NT2/D1 (cell line): ENCODE data around the gene RNASEH1.

ENCODE experiments used
- DNase-seq: peaks from one replicate; pipeline ENCODE4 v3.0.0-alpha.2; 2011; ENCODE audit warnings: low read depth, low spot score
- H3K27me3 ChIP-seq: 2 replicates; pipeline ENCODE4 v1.6.0; 2011; ENCODE audit warnings: mild to moderate bottlenecking; ENCODE audit not compliant: insufficient read length, insufficient read depth
- H3K36me3 ChIP-seq: 2 replicates; pipeline ENCODE4 v1.6.1; 2011; ENCODE audit warnings: mild to moderate bottlenecking, low read length, mixed read lengths; ENCODE audit not compliant: insufficient read depth, insufficient read length
- H3K4me1 ChIP-seq: 2 replicates; pipeline ENCODE4 v1.5.1; 2011; ENCODE audit not compliant: insufficient read depth, insufficient read length
- H3K4me3 ChIP-seq: 2 replicates; pipeline ENCODE4 v1.5.1; 2011; ENCODE audit warnings: low read depth; ENCODE audit not compliant: insufficient read length
- H3K9ac ChIP-seq: 2 replicates; pipeline ENCODE4 v1.6.0; 2011; ENCODE audit warnings: low read depth; ENCODE audit not compliant: insufficient read length
- H3K9me3 ChIP-seq: 2 replicates; pipeline ENCODE4 v1.5.1; 2011; ENCODE audit warnings: mild to moderate bottlenecking, low read length; ENCODE audit not compliant: insufficient read depth
- SUZ12 ChIP-seq: IDR thresholded peaks from 2 replicates; pipeline ENCODE4 v1.6.1; 2011; ENCODE audit not compliant: insufficient read length, insufficient read depth; ENCODE audit errors: extremely low read depth
- YY1 ChIP-seq: IDR thresholded peaks from 2 replicates; pipeline ENCODE4 v1.6.1; 2011; ENCODE audit not compliant: insufficient read length, insufficient read depth
- ZNF274 ChIP-seq: IDR thresholded peaks from 2 replicates; pipeline ENCODE4 v1.6.1; 2011; ENCODE audit warnings: mild to moderate bottlenecking, low read depth, low read length

RNASEH1 gene

GRCh38 chr2:3596901-3597417 lies 38.8 kb upstream of the RNASEH1 start:
- peaks cover 3% of the 10 kb centered on the region for H3K4me1 ChIP-seq
- no peaks in the 10 kb centered on the region for H3K9me3 ChIP-seq
- no peak for TF ChIP-seq ZNF274
- no peaks in the 10 kb centered on the region for H3K36me3 ChIP-seq
- H3K9ac ChIP-seq, result no peak overlapping the region
- no peak for DNase-seq
- H3K4me3 ChIP-seq, result no peak overlapping the region
- H3K27me3 ChIP-seq, result no peaks in the 10 kb centered on the region

DNA sequence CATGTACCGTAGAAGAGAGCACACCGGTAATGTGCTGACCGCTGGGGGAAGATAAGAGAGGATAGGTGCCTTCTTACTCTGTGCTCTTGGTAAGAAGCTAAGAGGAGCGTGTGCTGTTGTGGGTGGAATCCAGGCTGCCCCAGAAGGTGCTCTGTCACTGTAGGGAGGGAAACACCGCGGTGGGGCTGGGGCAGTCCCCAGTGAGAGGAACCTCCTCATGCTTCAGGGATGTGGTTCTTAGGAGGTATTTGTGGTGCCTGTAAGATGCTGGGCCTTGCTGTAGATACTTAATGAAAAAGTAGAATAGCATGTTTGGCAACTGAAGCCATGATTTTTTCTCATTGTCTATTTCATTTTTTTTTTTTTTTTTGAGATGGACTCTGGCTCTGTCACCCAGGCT lies 37.9 kb upstream of the RNASEH1 start:
- Histone ChIP-seq H3K4me3 (no peak overlapping the region), H3K27me3 (no peaks in the 10 kb centered on the region), H3K9ac (no peak overlapping the region), H3K4me1 (peaks cover 3% of the 10 kb centered on the region), H3K36me3 (no peaks in the 10 kb centered on the region), H3K9me3 (no peaks in the 10 kb centered on the region)
- no peak for DNase-seq
- TF ChIP-seq YY1 (no peak), ZNF274 (no peak), SUZ12 (no peak)

GRCh38 chr2:3595404-3595803 lies 37.3 kb upstream of the RNASEH1 start:
- DNase-seq, result no peak
- peaks cover 3% of the 10 kb centered on the region for H3K4me1 ChIP-seq
- H3K4me3 ChIP-seq, result no peak overlapping the region
- no peaks in the 10 kb centered on the region for H3K36me3 ChIP-seq
- no peaks in the 10 kb centered on the region for H3K9me3 ChIP-seq
- H3K27me3 ChIP-seq, result no peaks in the 10 kb centered on the region
- H3K9ac ChIP-seq, result no peak overlapping the region
- TF ChIP-seq YY1, result no peak
- no peak for TF ChIP-seq ZNF274
- no peak for TF ChIP-seq SUZ12

DNA sequence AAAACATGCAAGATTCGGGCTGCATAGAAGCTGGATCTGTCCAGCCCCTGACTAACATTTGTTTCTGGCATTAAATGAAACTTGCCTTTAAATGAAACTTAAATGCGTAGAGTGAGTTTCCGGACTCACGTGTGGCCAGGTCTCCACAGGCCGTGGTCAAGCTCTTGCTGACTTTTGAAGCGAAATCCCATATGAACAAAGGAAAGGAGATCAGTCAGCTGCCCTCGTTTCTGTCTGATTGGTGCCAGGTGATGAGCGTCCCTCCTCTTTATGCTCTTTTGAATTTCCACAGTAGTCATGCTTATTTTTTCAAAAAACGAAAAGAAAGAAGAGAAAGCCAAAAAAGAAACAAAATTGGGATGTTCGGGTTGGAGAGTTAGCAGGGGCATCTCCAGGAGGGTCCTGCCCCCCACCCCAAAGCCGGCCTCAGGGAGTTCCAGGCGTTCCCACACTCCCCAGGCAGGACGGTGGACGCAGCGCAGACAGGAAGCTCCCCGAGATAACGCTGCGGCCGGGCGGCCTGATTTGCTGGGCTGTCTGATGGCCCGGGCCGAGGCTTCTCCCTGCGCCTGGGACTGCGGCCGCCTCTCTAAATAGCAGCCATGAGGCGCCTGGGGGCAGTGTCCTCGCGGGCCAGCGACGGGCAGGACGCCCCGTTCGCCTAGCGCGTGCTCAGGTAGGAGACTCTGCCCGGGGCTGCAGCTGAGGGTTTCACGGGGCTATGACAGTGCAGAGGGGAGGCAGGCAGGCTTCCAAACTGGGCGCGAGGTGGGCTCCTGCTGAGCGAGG lies 36.6 kb upstream of the RNASEH1 start, which contains the start of gene COLEC11:
COLEC11 (plus strand) TSS at position 620 of the 789 bp plus-strand sequence. CDS start 9,229 bp downstream, outside the sequence.
- no peak for TF ChIP-seq YY1
- no peak for TF ChIP-seq ZNF274
- no peak for TF ChIP-seq SUZ12
- no peak within 1 kb of the TSS for H3K4me3 ChIP-seq
- no peaks in the 10 kb centered on the region for H3K27me3 ChIP-seq
- H3K36me3 ChIP-seq, result no peaks in the 10 kb centered on the region
- H3K4me1 ChIP-seq, result peaks cover 3% of the 10 kb centered on the region
- no peaks in the 10 kb centered on the region for H3K9me3 ChIP-seq
- H3K9ac ChIP-seq, result no peak within 1 kb of the TSS
- DNase-seq, result no peak

DNA sequence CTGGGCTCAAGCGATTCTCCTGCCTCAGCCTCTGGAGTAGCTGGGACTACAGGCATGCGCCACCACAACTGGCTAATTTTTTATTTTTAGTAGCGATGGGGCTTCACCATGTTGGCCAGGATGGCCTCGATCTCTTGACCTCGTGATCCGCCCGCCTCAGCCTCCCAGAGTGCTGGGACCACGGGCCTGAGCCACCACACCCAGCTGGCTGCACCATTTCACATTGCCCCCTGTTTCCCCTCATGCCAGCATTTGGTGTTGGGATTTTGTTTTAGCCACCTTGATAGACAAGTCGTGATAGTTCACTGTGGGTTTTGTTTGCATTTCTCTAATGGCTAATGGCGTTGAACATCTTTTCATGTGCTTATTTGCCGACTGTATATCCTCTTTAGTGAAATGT lies 31.0 kb upstream of the RNASEH1 start:
- Histone ChIP-seq H3K9ac (no peak overlapping the region), H3K4me3 (no peak overlapping the region), H3K36me3 (peaks cover 7% of the 10 kb centered on the region), H3K9me3 (no peaks in the 10 kb centered on the region), H3K4me1 (no peaks in the 10 kb centered on the region), H3K27me3 (no peaks in the 10 kb centered on the region)
- DNase-seq, result no peak
- no peak for TF ChIP-seq ZNF274
- TF ChIP-seq YY1, result no peak
- no peak for TF ChIP-seq SUZ12

DNA sequence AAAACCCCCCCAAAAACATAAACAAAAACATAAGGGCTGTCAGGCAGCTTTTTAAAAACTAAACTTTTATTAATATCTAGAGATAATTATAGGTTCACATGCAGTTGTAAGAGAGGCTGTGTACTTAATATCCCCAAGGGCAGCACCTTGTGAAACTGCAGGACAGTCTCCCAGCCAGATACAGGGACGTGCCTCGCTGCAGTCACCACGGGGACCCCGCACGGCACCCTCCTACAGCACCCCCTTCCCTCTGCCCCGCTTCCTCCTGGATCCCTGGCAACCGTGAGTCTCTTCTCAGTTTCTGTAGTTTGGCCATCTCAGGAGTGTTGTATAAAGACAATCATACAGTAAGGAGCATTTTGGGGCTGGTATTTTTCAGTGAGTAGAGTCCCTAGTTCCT lies 30.0 kb upstream of the RNASEH1 start:
- TF ChIP-seq SUZ12, result no peak
- TF ChIP-seq YY1, result no peak
- TF ChIP-seq ZNF274, result no peak
- H3K27me3 ChIP-seq, result no peaks in the 10 kb centered on the region
- no peak for DNase-seq
- H3K4me3 ChIP-seq, result no peak overlapping the region
- no peaks in the 10 kb centered on the region for H3K4me1 ChIP-seq
- H3K9me3 ChIP-seq, result no peaks in the 10 kb centered on the region
- H3K36me3 ChIP-seq, result peaks cover 8% of the 10 kb centered on the region
- H3K9ac ChIP-seq, result no peak overlapping the region

DNA sequence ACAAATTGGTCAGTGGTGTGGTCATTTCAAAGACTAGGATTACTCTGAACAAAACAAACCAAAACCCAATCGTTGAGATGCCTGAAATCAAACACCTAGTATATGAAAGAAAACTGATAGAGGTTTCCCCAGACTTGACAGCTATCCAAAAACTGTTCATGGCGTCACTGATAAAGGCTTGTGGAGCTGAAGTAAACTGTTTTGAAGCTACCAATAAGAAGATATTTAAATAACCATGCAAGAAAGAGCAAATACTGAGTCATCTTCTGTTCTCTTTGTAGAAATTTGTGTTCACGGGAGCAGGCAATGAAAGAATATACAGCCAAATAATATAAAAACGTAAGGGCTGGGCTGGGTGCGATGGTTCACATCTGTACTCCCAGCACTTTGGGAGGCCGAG lies 29.3 kb upstream of the RNASEH1 start:
- Histone ChIP-seq H3K4me1 (no peaks in the 10 kb centered on the region), H3K27me3 (no peaks in the 10 kb centered on the region), H3K9me3 (no peaks in the 10 kb centered on the region), H3K36me3 (peaks cover 8% of the 10 kb centered on the region), H3K9ac (no peak overlapping the region), H3K4me3 (no peak overlapping the region)
- DNase-seq, result no peak
- TF ChIP-seq SUZ12, result no peak
- no peak for TF ChIP-seq ZNF274
- TF ChIP-seq YY1, result no peak
